HG02759 (cell line): ENCODE measurements around the gene ATP8B4.
"Not testable (repeated sequence)": the region's sequence is repeated elsewhere in the genome, so short reads cannot be mapped to it uniquely, and the experiment has no call there.

Experiments used
- ATAC-seq: cut with Tn5 transposase; IDR thresholded peaks from one replicate; pipeline ENCODE4 v1.9.1; 2021; ENCODE audit warnings: mild to moderate bottlenecking, moderate library complexity; ENCODE audit not compliant: unreplicated experiment

The ATP8B4 gene

GRCh38 chr15:50119063-50120040, at the start of gene ATP8B4:
ATP8B4 (minus strand) TSS chr15:50119233; CDS start chr15:50106966, 12,267 bp downstream.
- no peak for ATAC-seq

GRCh38 chr15:50168379-50168778, 49.3 kb upstream of the ATP8B4 start:
- ATAC-seq = no peak

- no peak for ATAC-seq
These were observed 48.1 kb upstream of the ATP8B4 start for GRCh38 chr15:50167110-50167509.

GRCh38 chr15:50166216-50166615, 47.2 kb upstream of the ATP8B4 start:
- ATAC-seq = no peak

- no peak for ATAC-seq
These were observed 45.4 kb upstream of the ATP8B4 start for GRCh38 chr15:50164458-50164857.

- ATAC-seq = no peak
These were observed 44.8 kb upstream of the ATP8B4 start for GRCh38 chr15:50163719-50164410.

GRCh38 chr15:50162969-50163718, 44.1 kb upstream of the ATP8B4 start:
- ATAC-seq = no peak

- not testable (repeated sequence) for ATAC-seq
These were observed 39.2 kb upstream of the ATP8B4 start for GRCh38 chr15:50158236-50158635.

GRCh38 chr15:50151476-50151875, 32.4 kb upstream of the ATP8B4 start:
- ATAC-seq = no peak

- ATAC-seq = no peak
These were observed 31.8 kb upstream of the ATP8B4 start for GRCh38 chr15:50150851-50151250.

GRCh38 chr15:50150349-50150748, 31.3 kb upstream of the ATP8B4 start:
- ATAC-seq = no peak

GRCh38 chr15:50149090-50149489, 30.1 kb upstream of the ATP8B4 start:
- ATAC-seq = no peak

GRCh38 chr15:50148362-50148963, 29.4 kb upstream of the ATP8B4 start:
- ATAC-seq = no peak

- ATAC-seq = no peak
These were observed 27.6 kb upstream of the ATP8B4 start for GRCh38 chr15:50146632-50147031.

GRCh38 chr15:50145451-50145872, 26.4 kb upstream of the ATP8B4 start:
- ATAC-seq = peak; percentile 69

- ATAC-seq = no peak
These were observed 25.5 kb upstream of the ATP8B4 start for GRCh38 chr15:50144341-50145120.

- no peak for ATAC-seq
These were observed 24.3 kb upstream of the ATP8B4 start for GRCh38 chr15:50143255-50143860.

GRCh38 chr15:50141856-50142255, 22.8 kb upstream of the ATP8B4 start:
- no peak for ATAC-seq

- ATAC-seq = no peak
These were observed 21.9 kb upstream of the ATP8B4 start for GRCh38 chr15:50140983-50141382.

GRCh38 chr15:50140098-50140497, 21.1 kb upstream of the ATP8B4 start:
- ATAC-seq = no peak
